HCT116 (cell line): ENCODE data around the gene OR4S2. TPM values are rescaled to one million over a fixed set of nuclear protein-coding genes. Genes with fewer than 3 reads are reported as not detected.

Source experiments
- ATAC-seq: fragments of 200-7000 bp; cut with Tn5 transposase; 2 replicates; pipeline ENCODE4 v1.9.1; 2020; ENCODE audit warnings: mild to moderate bottlenecking, moderate library complexity
- BruUV-seq: library from RNA; stranded (reverse); fragments of 400-500 nt; replicated peaks from 2 replicates; lab custom pipeline; 2021; lab: Mats Ljungman, UMichigan
- CTCF ChIA-PET: fragments of 300-600 bp; sonication (Branson Sonifier 250); formaldehyde crosslinking; loops from one replicate; lab custom pipeline; 2021; ENCODE audit warnings: antibody characterized with exemption; lab: Charles Lee
- POLR2A ChIA-PET: fragments of 300-600, 350-600 bp; sonication (Branson Sonifier 250); formaldehyde crosslinking; loops from one replicate; lab custom pipeline; 2021; ENCODE audit warnings: antibody characterized with exemption; lab: Charles Lee
- RAD21 ChIA-PET, 2 experiments: fragments of 300-600 bp; sonication (Branson Sonifier 250); formaldehyde crosslinking; loops; one replicate each; lab custom pipeline; 2023; ENCODE audit warnings: low total read pairs in 2 of 2; ENCODE audit not compliant: uncharacterized antibody in 2 of 2, unreplicated experiment in 2 of 2, low non-redundant PET in 1 of 2; lab: Charles Lee
- DNase-seq: peaks from one replicate; pipeline ENCODE4 v3.0.0-alpha.2; 2010; ENCODE audit warnings: low read depth, low spot score
- H2AFZ ChIP-seq: fragments of 200-600 bp; shearing (Covaris generic), sonication (generic); 2 replicates; pipeline ENCODE4 v1.6.1; 2017; ENCODE audit warnings: low read depth, mixed run types, mixed read lengths, antibody characterized with exemption, low read length; ENCODE audit not compliant: poor library complexity, severe bottlenecking
- H3K27ac ChIP-seq: 2 replicates; pipeline ENCODE4 v1.5.1; 2012; ENCODE audit warnings: low read depth, low read length
- H3K27me3 ChIP-seq: fragments of 200-600 bp; sonication (generic); 2 replicates; pipeline ENCODE4 v1.6.1; 2016; ENCODE audit warnings: mixed run types, low read length, mixed read lengths; ENCODE audit not compliant: insufficient read depth
- H3K36me3 ChIP-seq, 2 experiments: fragments of 200-500 bp in 1 of 2; fragments of 200-600 bp in 1 of 2; sonication (Bioruptor generic) in 1 of 2; sonication (generic) in 1 of 2; 2 replicates each; pipeline versions ENCODE4 v1.5.1 to v1.6.1; 2014 to 2016; ENCODE audit warnings: low read length in 2 of 2, inconsistent platforms in 1 of 2, mixed read lengths in 1 of 2, mixed run types in 1 of 2; ENCODE audit not compliant: insufficient read depth in 2 of 2, control insufficient read depth in 1 of 2
- H3K4me1 ChIP-seq, 2 experiments: fragments of 200-600 bp in 1 of 2; sonication (generic) in 1 of 2; 2 replicates each; pipeline versions ENCODE4 v1.5.1 to v1.6.1; 2012 to 2017; ENCODE audit warnings: low read length in 2 of 2, inconsistent platforms in 1 of 2, mild to moderate bottlenecking in 1 of 2, mixed read lengths in 1 of 2, mixed run types in 1 of 2, moderate library complexity in 1 of 2; ENCODE audit not compliant: insufficient read depth in 2 of 2, control insufficient read depth in 1 of 2
- H3K4me2 ChIP-seq: fragments of 200-600 bp; sonication (generic); 2 replicates; pipeline ENCODE4 v1.6.1; 2017; ENCODE audit warnings: mixed run types, low read length, mixed read lengths
- H3K4me3 ChIP-seq, 2 experiments: fragments of 200-600 bp in 1 of 2; sonication (generic) in 1 of 2; replicated peaks in 1 of 2; 2 replicates each; pipeline ENCODE4 v1.5.1; 2011 to 2016; ENCODE audit warnings: low read length in 2 of 2, control low read depth in 1 of 2, low read depth in 1 of 2, mild to moderate bottlenecking in 1 of 2, mixed read lengths in 1 of 2, mixed run types in 1 of 2
- H3K79me2 ChIP-seq: fragments of 200-600 bp; sonication (generic); 2 replicates; pipeline ENCODE4 v1.6.1; 2017; ENCODE audit warnings: mild to moderate bottlenecking, mixed run types, low read length, moderate library complexity, mixed read lengths; ENCODE audit not compliant: insufficient read depth
- H3K9ac ChIP-seq: fragments of 200-600 bp; sonication (generic); 2 replicates; pipeline ENCODE4 v1.6.1; 2016; ENCODE audit warnings: low read length, mixed read lengths
- H3K9me2 ChIP-seq: fragments of 200-600 bp; sonication (generic), shearing (Covaris generic); 2 replicates; pipeline ENCODE4 v1.6.1; 2017; ENCODE audit warnings: mixed run types, mild to moderate bottlenecking, moderate library complexity; ENCODE audit not compliant: insufficient read depth
- H3K9me3 ChIP-seq, 2 experiments: fragments of 200-500 bp in 1 of 2; fragments of 200-600 bp in 1 of 2; sonication (Bioruptor generic) in 1 of 2; sonication (generic) in 1 of 2; 2 replicates each; pipeline ENCODE4 v1.6.1; 2014 to 2017; ENCODE audit warnings: low read length in 2 of 2, mixed read lengths in 2 of 2, inconsistent platforms in 1 of 2, low read depth in 1 of 2, mild to moderate bottlenecking in 1 of 2, mixed run types in 1 of 2, moderate library complexity in 1 of 2; ENCODE audit not compliant: control insufficient read depth in 1 of 2, insufficient read depth in 1 of 2
- H4K20me1 ChIP-seq: fragments of 200-600 bp; sonication (generic), shearing (Covaris generic); 2 replicates; pipeline ENCODE4 v1.6.1; 2017; ENCODE audit warnings: mixed run types, mild to moderate bottlenecking, moderate library complexity; ENCODE audit not compliant: insufficient read depth
- CBX3 ChIP-seq: IDR thresholded peaks from 2 replicates; pipeline ENCODE4 v1.6.1; 2012; ENCODE audit warnings: low read depth
- EGR1 ChIP-seq: IDR thresholded peaks from 2 replicates; pipeline ENCODE4 v1.6.1; 2012; ENCODE audit warnings: low read depth
- ELF1 ChIP-seq: IDR thresholded peaks from 2 replicates; pipeline ENCODE4 v1.6.1; 2012; ENCODE audit warnings: low read depth, borderline replicate concordance
- EZH2phosphoT487 ChIP-seq: fragments of 200-600 bp; IDR thresholded peaks from 2 replicates; pipeline ENCODE4 v1.6.1; 2018; ENCODE audit warnings: antibody characterized with exemption, borderline replicate concordance
- POLR2AphosphoS5 ChIP-seq: IDR thresholded peaks from 2 replicates; pipeline ENCODE4 v1.6.1; 2011; ENCODE audit warnings: mild to moderate bottlenecking, low read depth, low read length, moderate library complexity
- RAD21 ChIP-seq: IDR thresholded peaks from 2 replicates; pipeline ENCODE4 v1.6.1; 2012; ENCODE audit warnings: low read depth, mild to moderate bottlenecking
- SIN3A ChIP-seq: IDR thresholded peaks from 2 replicates; pipeline ENCODE4 v1.6.1; 2012; ENCODE audit warnings: low read depth
- SP1 ChIP-seq: IDR thresholded peaks from 2 replicates; pipeline ENCODE4 v1.6.1; 2012; ENCODE audit warnings: low read depth
- SRF ChIP-seq: IDR thresholded peaks from 2 replicates; pipeline ENCODE4 v1.6.1; 2012; ENCODE audit warnings: low read depth
- TCF7L2 ChIP-seq: IDR thresholded peaks from 2 replicates; pipeline ENCODE4 v1.7.0; 2011; ENCODE audit warnings: borderline replicate concordance, inconsistent platforms; ENCODE audit not compliant: insufficient read depth, insufficient read length; ENCODE audit errors: extremely low read depth
- ZNF274 ChIP-seq: fragments of 200-500 bp; sonication (Bioruptor generic); IDR thresholded peaks from 2 replicates; pipeline ENCODE4 v1.6.1; 2014; ENCODE audit warnings: mild to moderate bottlenecking, low read depth, low read length, inconsistent platforms
- intact Hi-C: fragments of 100-400 bp; cut with micrococcal nuclease; formaldehyde crosslinking; loops from 2 replicates; pipeline ENCODE4 v1.10.0; 2022
- total RNA-seq: library from RNA; stranded (reverse); gene quantifications from one replicate; pipeline ENCODE4 v1.2.1, GENCODE V29; 2021; ENCODE audit not compliant: unreplicated experiment
- TF ChIP-seq, protein P1 (sequence below), 3 experiments: fragments of 200-600 bp in 1 of 3; sonication (generic) in 1 of 3; IDR thresholded peaks in 2 of 3; conservative IDR thresholded peaks in 1 of 3; 2 replicates each; pipeline ENCODE4 v1.5.1; 2012 to 2017; ENCODE audit warnings: low read depth in 2 of 3, low read length in 2 of 3, antibody characterized with exemption in 1 of 3, borderline replicate concordance in 1 of 3, control low read depth in 1 of 3, mild to moderate bottlenecking in 1 of 3, mixed read lengths in 1 of 3, mixed run types in 1 of 3, moderate library complexity in 1 of 3; ENCODE audit not compliant: insufficient read depth in 1 of 3
- TF ChIP-seq, protein P2 (sequence below): IDR thresholded peaks from 2 replicates; pipeline ENCODE4 v1.6.1; 2011; ENCODE audit warnings: mild to moderate bottlenecking, low read length, moderate library complexity; ENCODE audit not compliant: insufficient replicate concordance; ENCODE audit errors: extremely low read depth
- TF ChIP-seq, protein P3 (sequence below): IDR thresholded peaks from 2 replicates; pipeline ENCODE4 v1.6.1; 2012; ENCODE audit warnings: low read depth

Gene OR4S2
- total RNA-seq, 1 experiment from 2014 or later = not detected

DNA sequence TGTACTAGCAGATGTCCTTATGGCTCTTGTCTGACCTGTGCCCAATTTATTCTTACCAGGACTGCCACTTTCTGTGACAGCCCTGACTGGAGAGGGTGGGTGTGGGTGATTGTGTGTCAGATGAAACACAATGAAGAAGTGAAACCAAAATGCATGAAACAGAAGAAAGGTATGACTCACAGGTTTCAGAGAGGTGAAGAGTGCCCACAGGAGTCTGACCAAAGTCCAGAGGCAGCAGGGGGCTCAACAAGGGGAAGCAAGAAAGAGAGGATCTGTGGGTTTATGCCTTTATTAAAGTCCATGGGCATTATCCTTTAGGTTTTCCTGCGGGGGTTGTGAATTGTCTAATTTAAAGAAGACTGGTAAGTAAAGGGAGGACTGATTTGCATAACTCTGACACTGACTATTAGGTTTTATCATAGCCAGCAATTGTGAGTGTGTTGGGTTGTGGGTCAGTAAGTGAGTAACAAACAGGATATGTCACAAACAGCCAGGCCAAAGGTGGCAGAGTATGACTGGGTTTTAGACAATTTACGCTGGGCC, 10.0 kb downstream of the OR4S2 start (continued):
- TF ChIP-seq, protein P1, sequence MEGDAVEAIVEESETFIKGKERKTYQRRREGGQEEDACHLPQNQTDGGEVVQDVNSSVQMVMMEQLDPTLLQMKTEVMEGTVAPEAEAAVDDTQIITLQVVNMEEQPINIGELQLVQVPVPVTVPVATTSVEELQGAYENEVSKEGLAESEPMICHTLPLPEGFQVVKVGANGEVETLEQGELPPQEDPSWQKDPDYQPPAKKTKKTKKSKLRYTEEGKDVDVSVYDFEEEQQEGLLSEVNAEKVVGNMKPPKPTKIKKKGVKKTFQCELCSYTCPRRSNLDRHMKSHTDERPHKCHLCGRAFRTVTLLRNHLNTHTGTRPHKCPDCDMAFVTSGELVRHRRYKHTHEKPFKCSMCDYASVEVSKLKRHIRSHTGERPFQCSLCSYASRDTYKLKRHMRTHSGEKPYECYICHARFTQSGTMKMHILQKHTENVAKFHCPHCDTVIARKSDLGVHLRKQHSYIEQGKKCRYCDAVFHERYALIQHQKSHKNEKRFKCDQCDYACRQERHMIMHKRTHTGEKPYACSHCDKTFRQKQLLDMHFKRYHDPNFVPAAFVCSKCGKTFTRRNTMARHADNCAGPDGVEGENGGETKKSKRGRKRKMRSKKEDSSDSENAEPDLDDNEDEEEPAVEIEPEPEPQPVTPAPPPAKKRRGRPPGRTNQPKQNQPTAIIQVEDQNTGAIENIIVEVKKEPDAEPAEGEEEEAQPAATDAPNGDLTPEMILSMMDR (IDR thresholded peaks at IDR 0.05 in 2 of 3, conservative IDR thresholded peaks at IDR 0.05 in 1 of 3; ENCODE audit: borderline replicate concordance in 1 of 3, insufficient read depth in 1 of 3, low read depth in 2 of 3, low read length in 2 of 3) = no peak

DNA sequence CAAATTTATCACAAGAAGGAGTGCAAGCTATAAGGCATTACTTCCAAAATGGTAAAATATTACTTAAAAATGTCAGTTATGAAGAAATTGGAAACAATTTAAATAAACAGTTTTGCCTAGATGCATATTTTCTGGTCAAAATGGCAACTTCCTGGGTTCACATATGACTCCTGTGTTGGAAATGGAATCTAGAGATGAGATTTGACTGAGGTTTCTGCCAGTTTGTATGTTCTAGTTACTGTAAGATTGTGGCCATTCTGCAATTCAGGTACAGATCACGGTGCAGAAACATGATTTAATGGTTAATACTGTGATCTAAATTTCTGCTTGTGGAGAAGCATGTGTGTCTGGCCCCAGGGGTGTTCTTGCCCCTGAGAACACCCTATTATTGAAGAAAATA, 10.5 kb downstream of the OR4S2 start:
- intact Hi-C loops = no loop called here
- H3K9me3 ChIP-seq = peaks cover 7 to 18% of the 10 kb centered on the region in 2 experiments; a peak in 2 of 4 replicates
- no peaks in the 10 kb centered on the region for H3K27me3 ChIP-seq
- H3K79me2 ChIP-seq = no peaks in the 10 kb centered on the region
- H3K9ac ChIP-seq = no peak overlapping the region
- no peak for DNase-seq
- H4K20me1 ChIP-seq = no peaks in the 10 kb centered on the region
- no peak overlapping the region for H3K4me3 ChIP-seq
- H3K4me2 ChIP-seq = no peak overlapping the region
- H3K4me1 ChIP-seq = no peaks in the 10 kb centered on the region
- ATAC-seq = no peak
- no peak overlapping the region for H3K27ac ChIP-seq
- ChIA-PET RAD21 (no interaction called here), CTCF (no interaction called here), POLR2A (no interaction called here)
- no TSS peak for BruUV-seq
- no peaks in the 10 kb centered on the region for H3K9me2 ChIP-seq
- no peak overlapping the region for H2AFZ ChIP-seq
- no peaks in the 10 kb centered on the region for H3K36me3 ChIP-seq
- TF ChIP-seq POLR2AphosphoS5 = no peak
- TF ChIP-seq CBX3 = no peak
- no peak for TF ChIP-seq SRF
- TF ChIP-seq EGR1 = no peak
- TF ChIP-seq RAD21 = no peak
- TF ChIP-seq, protein P2, sequence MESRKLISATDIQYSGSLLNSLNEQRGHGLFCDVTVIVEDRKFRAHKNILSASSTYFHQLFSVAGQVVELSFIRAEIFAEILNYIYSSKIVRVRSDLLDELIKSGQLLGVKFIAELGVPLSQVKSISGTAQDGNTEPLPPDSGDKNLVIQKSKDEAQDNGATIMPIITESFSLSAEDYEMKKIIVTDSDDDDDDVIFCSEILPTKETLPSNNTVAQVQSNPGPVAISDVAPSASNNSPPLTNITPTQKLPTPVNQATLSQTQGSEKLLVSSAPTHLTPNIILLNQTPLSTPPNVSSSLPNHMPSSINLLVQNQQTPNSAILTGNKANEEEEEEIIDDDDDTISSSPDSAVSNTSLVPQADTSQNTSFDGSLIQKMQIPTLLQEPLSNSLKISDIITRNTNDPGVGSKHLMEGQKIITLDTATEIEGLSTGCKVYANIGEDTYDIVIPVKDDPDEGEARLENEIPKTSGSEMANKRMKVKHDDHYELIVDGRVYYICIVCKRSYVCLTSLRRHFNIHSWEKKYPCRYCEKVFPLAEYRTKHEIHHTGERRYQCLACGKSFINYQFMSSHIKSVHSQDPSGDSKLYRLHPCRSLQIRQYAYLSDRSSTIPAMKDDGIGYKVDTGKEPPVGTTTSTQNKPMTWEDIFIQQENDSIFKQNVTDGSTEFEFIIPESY = no peak
- no peak for TF ChIP-seq EZH2phosphoT487
- TF ChIP-seq, protein P3, sequence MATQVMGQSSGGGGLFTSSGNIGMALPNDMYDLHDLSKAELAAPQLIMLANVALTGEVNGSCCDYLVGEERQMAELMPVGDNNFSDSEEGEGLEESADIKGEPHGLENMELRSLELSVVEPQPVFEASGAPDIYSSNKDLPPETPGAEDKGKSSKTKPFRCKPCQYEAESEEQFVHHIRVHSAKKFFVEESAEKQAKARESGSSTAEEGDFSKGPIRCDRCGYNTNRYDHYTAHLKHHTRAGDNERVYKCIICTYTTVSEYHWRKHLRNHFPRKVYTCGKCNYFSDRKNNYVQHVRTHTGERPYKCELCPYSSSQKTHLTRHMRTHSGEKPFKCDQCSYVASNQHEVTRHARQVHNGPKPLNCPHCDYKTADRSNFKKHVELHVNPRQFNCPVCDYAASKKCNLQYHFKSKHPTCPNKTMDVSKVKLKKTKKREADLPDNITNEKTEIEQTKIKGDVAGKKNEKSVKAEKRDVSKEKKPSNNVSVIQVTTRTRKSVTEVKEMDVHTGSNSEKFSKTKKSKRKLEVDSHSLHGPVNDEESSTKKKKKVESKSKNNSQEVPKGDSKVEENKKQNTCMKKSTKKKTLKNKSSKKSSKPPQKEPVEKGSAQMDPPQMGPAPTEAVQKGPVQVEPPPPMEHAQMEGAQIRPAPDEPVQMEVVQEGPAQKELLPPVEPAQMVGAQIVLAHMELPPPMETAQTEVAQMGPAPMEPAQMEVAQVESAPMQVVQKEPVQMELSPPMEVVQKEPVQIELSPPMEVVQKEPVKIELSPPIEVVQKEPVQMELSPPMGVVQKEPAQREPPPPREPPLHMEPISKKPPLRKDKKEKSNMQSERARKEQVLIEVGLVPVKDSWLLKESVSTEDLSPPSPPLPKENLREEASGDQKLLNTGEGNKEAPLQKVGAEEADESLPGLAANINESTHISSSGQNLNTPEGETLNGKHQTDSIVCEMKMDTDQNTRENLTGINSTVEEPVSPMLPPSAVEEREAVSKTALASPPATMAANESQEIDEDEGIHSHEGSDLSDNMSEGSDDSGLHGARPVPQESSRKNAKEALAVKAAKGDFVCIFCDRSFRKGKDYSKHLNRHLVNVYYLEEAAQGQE = no peak
- TF ChIP-seq SP1 = no peak
- TF ChIP-seq TCF7L2 = no peak
- no peak for TF ChIP-seq ELF1
- TF ChIP-seq ZNF274 = no peak
- no peak for TF ChIP-seq SIN3A
- TF ChIP-seq, protein P1 (IDR thresholded peaks at IDR 0.05 in 2 of 3, conservative IDR thresholded peaks at IDR 0.05 in 1 of 3; ENCODE audit: borderline replicate concordance in 1 of 3, insufficient read depth in 1 of 3, low read depth in 2 of 3, low read length in 2 of 3) = no peak
